HG02970 (cell line): ENCODE data around the gene LRRTM4.
"Not testable (repeated sequence)": the region's sequence is repeated elsewhere in the genome, so short reads cannot be mapped to it uniquely, and the experiment has no call there.

Experiments used
- ATAC-seq: cut with Tn5 transposase; IDR thresholded peaks from one replicate; pipeline ENCODE4 v1.9.1; 2021; ENCODE audit warnings: mild to moderate bottlenecking, moderate library complexity, moderate number of reproducible peaks; ENCODE audit not compliant: unreplicated experiment, low FRiP score

Gene LRRTM4

DNA sequence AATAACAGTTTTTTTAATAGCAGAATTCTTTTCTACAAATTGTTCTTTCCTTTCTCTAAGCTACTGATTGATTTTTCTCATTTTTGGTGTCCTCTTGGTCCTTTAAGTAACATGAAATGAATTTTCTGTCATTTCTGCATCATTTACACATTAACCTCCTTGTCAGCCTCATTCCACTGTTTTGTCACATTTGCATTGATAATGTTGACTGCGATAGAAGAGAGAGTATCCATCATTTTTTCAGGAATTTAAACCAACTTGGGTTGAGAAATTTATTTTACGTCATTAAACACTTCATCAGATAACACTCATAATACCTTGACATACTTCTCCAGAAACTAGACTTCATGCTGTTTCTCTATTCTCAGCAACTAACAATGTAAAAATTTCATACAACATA lies 422.2 kb downstream of the LRRTM4 start:
- no peak for ATAC-seq

DNA sequence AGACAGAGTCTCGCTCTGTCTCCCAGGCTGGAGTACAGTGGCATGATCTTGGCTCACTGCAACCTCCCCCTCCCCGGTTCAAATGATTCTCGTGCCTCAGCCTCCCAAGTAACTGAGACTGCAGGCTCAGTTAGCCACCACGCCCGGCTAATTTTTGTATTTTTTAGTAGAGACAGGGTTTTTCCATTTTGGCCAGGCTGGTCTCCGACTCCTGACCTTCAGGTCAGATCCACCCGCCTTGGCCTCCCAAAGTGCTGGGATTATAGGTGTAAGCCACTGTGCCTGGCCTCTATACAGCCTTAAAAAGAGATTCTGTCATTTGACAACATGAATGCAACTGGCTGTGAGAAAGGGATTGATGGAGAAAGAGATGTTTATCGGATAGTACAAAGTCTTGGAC lies 426.7 kb downstream of the LRRTM4 start:
- ATAC-seq = not testable (repeated sequence)

DNA sequence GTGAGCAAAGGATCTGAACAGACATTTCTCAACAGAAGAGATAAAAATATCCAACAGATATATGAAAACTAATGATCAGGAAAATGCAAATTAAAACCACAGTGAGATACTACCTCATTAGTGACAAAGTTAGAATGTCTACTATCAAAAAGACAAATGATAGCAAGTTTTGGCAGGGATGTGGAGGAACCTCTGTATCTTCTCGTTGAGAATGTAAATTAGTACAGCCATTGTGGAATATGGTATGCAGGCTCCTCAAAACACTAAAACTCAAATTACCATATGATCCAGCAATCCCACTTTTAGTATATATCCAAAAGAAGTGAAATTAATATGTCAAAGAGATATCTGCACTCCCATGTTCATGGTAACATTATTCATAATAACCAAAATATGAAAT lies 427.1 kb downstream of the LRRTM4 start:
- no peak for ATAC-seq

DNA sequence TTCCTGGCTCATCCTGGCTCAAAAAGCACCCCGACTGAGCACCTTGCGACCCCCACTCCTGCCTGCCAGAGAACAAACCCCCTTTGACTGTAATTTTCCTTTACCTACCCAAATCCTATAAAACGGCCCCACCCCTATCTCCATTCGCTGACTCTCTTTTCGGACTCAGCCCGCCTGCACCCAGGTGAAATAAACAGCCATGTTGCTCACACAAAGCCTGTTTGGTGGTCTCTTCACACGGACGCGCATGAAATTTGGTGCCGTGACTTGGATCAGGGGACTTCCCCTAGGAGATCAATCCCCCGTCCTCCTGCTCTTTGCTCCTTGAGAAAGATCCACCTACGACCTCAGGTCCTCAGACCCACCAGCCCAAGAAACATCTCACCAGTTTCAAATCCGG lies 433.8 kb downstream of the LRRTM4 start:
- not testable (repeated sequence) for ATAC-seq

DNA sequence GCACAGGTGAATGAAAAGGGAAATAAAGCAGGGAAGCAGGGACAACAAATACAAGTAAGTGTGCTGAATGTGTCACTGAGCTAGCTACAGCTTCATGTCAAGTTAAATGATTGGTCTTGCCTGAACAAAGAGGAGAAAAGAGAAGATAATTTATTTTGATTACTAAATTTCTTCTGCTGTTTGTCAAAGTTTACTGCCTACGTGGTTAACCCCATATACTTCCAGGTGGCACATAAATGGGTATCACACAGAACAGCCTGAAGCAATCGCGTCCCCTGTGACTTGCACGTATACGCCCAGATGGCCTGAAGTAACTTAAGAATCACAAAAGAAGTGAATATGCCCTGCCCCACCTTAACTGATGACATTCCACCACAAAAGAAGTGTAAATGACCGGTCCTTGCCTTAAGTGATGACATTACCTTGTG lies 434.2 kb downstream of the LRRTM4 start:
- ATAC-seq = no peak

DNA sequence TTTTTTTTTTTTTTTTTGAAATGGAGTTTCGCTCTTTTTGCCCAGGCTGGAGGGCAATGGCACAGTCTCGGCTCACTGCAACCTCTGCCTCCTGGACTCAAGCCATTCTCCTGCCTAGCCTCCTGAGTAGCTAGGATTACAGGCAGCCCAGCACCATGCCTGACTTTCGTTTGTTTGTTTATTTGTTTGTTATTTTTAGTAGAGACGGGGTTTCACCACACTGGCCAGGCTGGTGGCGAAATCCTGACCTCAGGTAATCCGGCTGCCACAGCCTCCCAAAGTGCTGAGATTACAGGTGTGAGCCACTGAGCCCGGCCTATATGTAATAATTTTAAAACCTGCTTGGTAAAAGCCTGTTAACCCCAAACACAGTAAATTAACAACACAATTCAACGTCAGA lies 435.7 kb downstream of the LRRTM4 start:
- ATAC-seq = no peak

DNA sequence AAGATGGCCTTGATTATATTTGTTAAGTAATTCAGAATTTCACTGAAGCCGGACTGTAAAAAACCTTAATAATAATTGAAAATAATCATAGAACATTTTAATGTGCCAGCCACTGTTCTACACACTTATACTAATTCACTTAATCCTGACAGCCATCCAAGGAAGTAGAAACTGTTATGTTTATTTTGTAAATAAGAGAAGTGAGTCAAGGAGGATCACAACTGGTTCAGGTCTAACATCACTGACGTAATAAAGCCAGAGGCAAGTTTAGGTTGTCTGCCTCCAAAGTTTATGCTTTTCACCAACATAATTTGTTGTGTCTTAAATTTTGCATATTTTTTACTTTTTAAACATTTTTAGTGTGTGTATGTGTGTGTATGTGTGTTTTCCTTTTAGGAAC lies 436.1 kb downstream of the LRRTM4 start:
- ATAC-seq = no peak

DNA sequence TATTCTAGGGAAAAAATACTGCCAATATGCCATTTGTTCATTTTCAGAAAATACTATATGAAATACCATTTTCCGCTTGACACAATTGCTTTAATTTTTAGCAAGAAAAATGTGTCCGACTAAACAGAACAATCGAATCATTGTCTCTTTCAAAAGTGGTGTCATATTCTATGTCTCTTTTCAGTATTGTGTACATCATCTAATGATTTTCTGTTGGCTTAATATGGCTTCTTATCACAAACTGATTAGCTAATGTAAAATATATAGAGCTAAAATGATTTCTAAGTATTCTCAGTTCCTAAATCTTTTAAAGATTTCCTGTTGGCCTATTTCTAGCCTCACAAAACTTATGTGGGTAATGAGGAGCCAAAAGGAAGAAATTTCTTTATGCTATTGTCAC lies 436.6 kb downstream of the LRRTM4 start:
- ATAC-seq = no peak

DNA sequence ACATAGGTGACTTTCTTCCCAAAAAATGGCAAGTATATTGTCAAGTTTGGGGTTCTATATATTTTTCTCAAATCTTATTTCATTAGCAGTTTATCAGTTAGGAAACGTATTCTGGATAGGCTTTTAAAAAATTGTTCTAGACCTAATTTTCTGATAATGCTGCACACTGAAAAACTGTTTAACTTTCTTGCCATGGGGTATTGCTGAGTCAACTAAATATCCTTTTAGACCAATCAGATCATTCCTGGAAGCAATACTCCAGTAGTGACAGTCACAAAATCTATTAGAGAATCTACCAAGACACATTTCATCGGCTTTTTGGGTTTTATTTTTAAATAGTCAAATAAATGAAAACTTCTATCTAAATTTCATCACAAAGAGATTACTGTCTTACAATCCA lies 440.6 kb downstream of the LRRTM4 start:
- ATAC-seq = no peak

DNA sequence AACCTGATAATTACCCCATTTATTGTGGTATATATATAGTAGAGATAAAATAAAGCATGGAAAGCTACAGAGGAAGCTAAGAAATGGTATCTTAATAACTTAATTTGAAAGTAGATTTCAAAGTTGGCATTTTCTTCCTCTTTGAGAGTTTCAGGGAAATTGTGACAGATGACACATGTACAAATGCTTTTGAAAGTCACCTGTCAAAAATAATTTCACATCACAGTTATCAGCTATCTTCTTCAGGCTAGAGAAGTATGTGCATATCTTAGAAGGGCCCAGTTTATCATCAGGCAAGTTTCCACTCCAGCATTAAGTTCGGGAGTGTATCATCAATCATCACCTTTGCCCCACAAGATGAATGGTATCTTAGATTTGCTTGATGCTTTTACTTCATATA lies 457.9 kb downstream of the LRRTM4 start:
- no peak for ATAC-seq

DNA sequence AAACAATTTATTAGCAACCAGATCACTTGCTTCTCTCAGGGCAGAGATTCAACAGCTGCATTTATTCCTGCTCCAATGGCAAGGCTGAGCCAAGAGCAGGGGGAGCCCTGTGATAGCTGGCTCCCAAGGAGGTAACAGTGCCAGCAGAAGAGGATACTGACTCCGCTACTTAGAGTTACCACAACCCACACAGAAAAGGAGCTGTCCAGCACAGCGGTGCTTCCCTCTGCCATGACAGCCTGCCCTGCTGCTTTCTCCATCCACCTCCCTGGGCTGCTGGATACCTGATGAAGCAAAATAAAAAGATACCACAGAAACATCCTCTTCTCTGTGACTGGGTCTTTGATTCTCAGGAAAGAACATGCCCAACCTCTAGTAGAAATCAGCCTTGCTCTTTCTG lies 467.2 kb downstream of the LRRTM4 start:
- ATAC-seq = no peak

DNA sequence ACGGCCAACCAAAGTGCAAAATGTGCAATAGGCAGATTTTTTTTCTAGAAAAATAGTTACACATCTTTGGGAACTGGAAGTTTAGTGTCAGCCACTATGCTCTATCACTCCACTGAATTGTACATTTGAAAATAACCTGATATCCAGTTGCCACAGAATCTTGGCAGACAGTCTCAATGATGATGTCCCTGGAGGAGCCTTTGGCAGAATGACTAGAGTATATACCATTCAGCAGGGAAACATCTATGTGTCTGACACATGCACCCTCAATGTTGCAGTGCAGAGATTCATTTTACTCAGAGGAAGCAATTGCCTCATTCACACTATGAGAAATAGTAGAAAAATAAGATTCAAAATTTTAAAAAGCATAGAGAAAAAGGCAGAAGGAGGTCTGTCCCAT lies 475.8 kb downstream of the LRRTM4 start:
- ATAC-seq = no peak

DNA sequence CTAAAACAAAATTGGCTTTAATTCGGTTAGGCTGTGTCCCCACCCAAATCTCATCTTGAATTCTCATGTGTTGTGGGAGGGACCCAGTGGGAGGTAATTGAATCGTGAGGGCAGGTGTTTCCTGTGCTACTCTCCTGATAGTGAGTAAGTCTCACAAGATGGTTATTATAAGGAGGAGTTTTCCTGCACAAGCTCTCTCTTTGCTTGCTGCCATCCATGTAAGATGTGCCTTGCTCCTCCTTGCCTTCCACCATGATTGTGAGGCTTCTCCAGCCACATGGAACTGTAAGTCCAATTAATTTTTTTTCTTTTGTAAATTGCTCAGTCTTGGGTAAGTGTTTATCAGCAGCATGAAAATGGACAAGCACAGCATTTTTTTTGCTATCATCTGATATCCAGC lies 476.7 kb downstream of the LRRTM4 start:
- not testable (repeated sequence) for ATAC-seq

DNA sequence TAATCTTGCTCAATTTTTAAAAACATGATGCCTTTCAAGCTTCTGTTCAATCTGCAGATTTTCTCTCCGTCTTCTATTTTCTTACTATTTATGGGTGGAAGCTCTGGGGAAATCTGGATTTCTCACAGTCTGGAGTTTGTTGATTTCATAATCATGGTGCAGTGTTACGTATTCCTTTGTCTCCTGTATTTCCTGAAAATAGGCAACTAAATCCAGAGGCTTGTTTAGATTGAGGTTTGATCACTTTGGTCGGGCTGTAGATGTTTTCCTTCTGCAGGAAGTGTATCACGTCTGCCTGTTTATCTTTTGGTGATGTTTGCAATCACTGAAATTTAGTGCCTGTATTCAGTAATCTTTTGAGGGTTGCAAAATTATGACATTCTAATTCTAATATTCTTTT lies 487.7 kb downstream of the LRRTM4 start:
- no peak for ATAC-seq

DNA sequence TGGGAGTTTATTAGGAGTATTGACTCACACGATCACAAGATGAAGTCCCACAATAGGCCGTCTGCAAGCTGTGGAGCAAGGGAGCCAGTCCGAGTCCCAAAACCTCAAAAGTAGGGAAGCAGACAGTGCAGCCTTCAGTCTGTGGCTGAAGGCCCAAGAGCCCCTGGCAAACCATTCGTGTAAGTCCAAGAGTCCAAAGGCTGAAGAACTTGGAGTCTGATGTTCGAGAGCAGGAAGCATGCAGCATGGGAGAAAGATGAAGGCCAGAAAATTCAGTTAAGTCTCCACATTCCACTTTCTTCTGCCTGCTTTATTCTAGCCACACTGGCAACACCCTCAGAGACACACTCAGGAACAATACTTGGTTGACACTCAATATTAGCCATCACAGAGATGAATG lies 492.9 kb downstream of the LRRTM4 start:
- not testable (repeated sequence) for ATAC-seq

DNA sequence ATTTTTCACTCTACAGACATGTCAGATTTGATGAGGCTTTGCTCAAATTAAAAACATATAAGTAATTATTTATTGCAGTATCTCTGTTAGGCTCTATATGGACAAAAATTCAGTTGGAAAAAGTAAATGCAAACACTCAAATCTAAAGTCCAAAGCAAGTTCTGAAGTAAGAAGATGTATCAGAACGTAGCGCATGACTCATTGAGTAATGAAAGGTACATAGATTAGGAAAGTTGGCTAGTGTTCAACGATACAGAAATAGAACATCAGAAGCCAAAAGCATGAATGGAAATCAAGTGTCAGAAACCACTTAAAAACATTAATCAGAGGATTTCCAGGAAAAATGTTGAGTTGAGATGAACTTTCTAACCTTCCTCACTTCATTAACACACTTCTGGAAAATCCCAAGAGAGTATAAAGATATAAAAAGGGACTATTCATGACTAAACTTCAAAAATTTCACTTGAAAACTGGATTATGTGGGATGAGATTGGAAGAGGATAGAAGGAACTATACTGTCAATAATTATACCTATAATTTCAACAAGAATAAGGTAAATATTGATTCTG lies 494.1 kb downstream of the LRRTM4 start:
- no peak for ATAC-seq

DNA sequence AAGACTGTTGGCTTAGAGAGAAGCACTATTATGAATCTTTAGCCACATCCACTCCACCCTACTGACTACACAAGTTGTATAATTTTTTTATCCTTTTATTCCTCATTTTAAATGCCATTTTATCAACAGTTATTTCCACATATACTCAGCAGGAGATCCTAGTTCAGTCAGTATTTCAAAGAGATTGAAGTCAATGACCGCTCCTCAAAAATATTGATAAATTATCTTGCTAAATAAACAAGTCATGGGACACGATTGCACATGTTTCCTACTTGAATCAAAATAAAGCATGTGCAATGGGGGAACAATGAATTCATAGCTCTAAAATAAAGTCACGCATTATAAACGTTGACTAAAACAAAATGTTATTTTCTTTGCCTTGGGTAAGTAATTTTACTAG lies 496.5 kb downstream of the LRRTM4 start:
- ATAC-seq = no peak

DNA sequence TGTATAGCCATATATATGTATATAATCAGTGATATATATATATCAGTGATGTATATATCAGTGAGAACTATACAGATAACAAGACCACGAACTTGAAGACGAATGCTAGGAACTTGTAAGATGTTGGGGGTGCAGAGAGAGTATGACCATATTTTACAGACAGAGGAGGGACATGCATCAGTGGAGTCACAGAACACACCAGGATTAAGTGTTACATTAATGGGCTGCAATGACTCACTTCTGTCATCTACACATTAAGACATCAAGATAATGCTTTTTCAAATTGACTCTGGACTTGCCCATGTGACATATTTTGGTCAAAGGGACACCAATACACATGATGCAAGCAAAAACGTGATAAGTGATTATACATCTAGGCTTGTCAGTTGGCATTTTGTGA lies 501.0 kb downstream of the LRRTM4 start:
- ATAC-seq = no peak

DNA sequence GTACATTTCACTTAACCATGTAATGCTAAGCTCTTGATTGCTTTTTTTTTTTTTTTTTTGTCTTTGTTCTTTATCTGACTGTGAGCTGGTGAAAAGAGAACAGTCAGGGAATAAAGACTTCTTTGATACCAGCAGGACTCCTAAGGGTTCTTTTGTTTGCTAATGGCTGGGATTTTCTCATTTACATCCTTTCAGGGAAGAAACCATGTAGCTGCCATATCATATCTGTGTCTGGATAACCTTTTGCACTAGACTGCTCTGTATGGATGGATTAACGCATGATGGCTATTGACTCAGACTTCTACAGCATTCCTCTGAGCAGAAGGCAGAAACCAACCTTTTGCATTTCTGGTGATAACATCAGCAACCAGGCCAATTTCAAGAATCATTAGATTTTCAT lies 504.0 kb downstream of the LRRTM4 start:
- ATAC-seq = no peak

DNA sequence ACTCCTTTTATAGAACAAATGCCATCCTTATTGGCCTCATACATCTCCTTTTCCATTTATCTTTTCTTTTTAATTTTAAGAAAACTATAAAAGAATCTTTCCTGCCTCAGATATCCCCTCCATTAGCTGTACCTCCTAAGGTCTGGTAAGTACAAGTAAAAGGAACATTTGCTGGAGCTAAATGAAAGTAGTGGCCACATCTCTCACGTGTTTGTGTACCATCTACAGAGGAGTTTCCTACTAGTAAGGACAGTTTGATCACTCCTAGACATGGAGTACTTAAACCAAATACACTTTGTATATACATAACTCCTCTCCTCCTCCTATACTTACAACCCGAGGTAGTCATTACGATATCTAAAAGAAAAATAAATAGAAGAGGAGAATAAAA lies 504.8 kb downstream of the LRRTM4 start:
- ATAC-seq = no peak

DNA sequence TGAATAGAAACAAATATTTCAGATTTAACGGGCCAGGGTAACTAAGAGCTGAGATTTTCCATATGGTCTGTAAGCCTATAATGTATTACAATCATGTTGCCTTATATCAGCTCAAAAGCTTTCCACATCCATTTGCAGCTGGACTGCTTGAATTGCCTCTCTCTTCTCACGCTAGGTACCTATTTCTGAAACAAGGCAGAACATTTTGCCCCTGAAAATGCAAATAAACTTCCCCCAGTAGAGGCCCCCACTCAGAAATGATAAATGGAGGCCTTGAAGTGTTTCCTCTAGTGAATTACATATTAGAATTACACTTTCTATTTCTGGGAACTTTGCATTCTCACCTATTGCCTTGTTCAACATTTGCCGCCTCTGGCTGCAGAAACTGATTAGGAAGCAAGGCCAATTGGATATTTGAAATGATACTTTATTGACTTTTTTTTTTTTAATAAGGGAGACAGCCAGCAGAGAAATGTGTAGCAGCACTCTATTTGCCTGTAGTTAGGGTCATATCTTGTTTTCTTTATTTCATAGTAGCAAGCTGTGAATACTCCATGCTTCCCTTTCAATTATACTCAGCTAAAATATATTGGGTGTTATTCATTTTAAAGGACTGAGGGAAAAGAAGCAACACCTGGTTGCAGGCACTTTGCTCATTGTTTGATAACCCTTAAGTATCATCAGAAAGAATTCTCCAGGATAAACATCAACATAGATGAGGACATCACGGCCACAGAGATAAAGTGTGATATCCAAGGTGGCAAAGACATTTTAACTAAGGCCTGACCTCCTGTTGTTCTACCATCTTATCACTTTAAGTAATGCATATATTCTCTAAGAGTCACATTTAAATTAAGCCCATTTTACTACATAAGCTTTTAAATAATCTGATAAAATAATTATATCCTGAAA lies 505.5 kb downstream of the LRRTM4 start:
- no peak for ATAC-seq

DNA sequence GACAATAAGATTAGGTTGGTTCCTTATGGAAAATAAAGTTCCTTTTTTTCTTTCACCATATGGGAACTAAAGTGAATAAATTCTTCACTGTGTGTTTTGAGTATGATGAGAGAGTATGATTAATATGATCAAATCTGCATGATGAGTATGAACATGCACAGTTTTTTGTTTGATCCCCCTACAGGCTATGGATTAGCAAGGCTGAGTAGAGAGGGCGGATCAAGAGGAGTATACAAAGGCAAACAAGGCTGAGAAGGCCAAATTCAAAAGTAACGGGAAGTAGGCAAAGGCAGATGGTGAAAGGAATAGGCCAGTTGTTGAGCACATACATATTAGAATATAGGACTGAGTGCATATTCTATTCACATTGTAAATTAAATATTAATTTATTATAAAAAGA lies 508.2 kb downstream of the LRRTM4 start:
- no peak for ATAC-seq
